Measurements from ENCODE around the gene PSME1. TPM values are rescaled to one million over a fixed set of nuclear protein-coding genes. Genes with fewer than 3 reads are reported as not detected.

The PSME1 gene
- total and polyA plus RNA-seq, 2 of the 13 experiments (the other 11 are each of a cell fraction or from before 2014, with no cell fraction given), result 159 to 608 TPM

GRCh38 chr14:24160850-24161804 is 25.1 kb downstream of the PSME1 start, which contains the start of gene IRF9 (continued):
- TF ChIP-seq, protein P1, sequence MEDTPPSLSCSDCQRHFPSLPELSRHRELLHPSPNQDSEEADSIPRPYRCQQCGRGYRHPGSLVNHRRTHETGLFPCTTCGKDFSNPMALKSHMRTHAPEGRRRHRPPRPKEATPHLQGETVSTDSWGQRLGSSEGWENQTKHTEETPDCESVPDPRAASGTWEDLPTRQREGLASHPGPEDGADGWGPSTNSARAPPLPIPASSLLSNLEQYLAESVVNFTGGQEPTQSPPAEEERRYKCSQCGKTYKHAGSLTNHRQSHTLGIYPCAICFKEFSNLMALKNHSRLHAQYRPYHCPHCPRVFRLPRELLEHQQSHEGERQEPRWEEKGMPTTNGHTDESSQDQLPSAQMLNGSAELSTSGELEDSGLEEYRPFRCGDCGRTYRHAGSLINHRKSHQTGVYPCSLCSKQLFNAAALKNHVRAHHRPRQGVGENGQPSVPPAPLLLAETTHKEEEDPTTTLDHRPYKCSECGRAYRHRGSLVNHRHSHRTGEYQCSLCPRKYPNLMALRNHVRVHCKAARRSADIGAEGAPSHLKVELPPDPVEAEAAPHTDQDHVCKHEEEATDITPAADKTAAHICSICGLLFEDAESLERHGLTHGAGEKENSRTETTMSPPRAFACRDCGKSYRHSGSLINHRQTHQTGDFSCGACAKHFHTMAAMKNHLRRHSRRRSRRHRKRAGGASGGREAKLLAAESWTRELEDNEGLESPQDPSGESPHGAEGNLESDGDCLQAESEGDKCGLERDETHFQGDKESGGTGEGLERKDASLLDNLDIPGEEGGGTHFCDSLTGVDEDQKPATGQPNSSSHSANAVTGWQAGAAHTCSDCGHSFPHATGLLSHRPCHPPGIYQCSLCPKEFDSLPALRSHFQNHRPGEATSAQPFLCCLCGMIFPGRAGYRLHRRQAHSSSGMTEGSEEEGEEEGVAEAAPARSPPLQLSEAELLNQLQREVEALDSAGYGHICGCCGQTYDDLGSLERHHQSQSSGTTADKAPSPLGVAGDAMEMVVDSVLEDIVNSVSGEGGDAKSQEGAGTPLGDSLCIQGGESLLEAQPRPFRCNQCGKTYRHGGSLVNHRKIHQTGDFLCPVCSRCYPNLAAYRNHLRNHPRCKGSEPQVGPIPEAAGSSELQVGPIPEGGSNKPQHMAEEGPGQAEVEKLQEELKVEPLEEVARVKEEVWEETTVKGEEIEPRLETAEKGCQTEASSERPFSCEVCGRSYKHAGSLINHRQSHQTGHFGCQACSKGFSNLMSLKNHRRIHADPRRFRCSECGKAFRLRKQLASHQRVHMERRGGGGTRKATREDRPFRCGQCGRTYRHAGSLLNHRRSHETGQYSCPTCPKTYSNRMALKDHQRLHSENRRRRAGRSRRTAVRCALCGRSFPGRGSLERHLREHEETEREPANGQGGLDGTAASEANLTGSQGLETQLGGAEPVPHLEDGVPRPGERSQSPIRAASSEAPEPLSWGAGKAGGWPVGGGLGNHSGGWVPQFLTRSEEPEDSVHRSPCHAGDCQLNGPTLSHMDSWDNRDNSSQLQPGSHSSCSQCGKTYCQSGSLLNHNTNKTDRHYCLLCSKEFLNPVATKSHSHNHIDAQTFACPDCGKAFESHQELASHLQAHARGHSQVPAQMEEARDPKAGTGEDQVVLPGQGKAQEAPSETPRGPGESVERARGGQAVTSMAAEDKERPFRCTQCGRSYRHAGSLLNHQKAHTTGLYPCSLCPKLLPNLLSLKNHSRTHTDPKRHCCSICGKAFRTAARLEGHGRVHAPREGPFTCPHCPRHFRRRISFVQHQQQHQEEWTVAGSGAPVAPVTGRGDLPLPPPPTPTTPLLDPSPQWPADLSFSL (CRISPR knock-in tag; IDR thresholded peaks at IDR 0.05), result no peak
- no peak for TF ChIP-seq ZNF841 (CRISPR knock-in tag; IDR thresholded peaks at IDR 0.05; ENCODE audit: borderline replicate concordance)
- TF ChIP-seq ZNF124 (CRISPR knock-in tag; IDR thresholded peaks at IDR 0.05), result peak; percentile 97
- TF ChIP-seq, protein P2, sequence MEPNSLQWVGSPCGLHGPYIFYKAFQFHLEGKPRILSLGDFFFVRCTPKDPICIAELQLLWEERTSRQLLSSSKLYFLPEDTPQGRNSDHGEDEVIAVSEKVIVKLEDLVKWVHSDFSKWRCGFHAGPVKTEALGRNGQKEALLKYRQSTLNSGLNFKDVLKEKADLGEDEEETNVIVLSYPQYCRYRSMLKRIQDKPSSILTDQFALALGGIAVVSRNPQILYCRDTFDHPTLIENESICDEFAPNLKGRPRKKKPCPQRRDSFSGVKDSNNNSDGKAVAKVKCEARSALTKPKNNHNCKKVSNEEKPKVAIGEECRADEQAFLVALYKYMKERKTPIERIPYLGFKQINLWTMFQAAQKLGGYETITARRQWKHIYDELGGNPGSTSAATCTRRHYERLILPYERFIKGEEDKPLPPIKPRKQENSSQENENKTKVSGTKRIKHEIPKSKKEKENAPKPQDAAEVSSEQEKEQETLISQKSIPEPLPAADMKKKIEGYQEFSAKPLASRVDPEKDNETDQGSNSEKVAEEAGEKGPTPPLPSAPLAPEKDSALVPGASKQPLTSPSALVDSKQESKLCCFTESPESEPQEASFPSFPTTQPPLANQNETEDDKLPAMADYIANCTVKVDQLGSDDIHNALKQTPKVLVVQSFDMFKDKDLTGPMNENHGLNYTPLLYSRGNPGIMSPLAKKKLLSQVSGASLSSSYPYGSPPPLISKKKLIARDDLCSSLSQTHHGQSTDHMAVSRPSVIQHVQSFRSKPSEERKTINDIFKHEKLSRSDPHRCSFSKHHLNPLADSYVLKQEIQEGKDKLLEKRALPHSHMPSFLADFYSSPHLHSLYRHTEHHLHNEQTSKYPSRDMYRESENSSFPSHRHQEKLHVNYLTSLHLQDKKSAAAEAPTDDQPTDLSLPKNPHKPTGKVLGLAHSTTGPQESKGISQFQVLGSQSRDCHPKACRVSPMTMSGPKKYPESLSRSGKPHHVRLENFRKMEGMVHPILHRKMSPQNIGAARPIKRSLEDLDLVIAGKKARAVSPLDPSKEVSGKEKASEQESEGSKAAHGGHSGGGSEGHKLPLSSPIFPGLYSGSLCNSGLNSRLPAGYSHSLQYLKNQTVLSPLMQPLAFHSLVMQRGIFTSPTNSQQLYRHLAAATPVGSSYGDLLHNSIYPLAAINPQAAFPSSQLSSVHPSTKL (CRISPR knock-in tag; IDR thresholded peaks at IDR 0.05), result peak; percentile 94
- peak in 1 of 2 experiments; percentile 76; a peak in 2 of 4 replicates for TF ChIP-seq REST (IDR thresholded peaks at IDR 0.05; ENCODE audit: borderline replicate concordance in 1 of 2, low read depth in 1 of 2, low read length in 2 of 2)
- peak; percentile 100 for TF ChIP-seq SMAD3 (CRISPR knock-in tag; IDR thresholded peaks at IDR 0.05)
- no peak; the same call in 1 of the 2 replicates for TF ChIP-seq PAWR (CRISPR knock-in tag; IDR thresholded peaks at IDR 0.05; ENCODE audit: borderline replicate concordance)
- peak; percentile 23; the same call in 1 of the 2 replicates for TF ChIP-seq ZNF362 (CRISPR knock-in tag; IDR thresholded peaks at IDR 0.05; ENCODE audit: borderline replicate concordance)
- peak; percentile 47; the same call in 1 of the 2 replicates for TF ChIP-seq MTA1 (CRISPR knock-in tag; IDR thresholded peaks at IDR 0.05; ENCODE audit: borderline replicate concordance)
- no peak for TF ChIP-seq KAT2B (IDR thresholded peaks at IDR 0.05; ENCODE audit: borderline replicate concordance, low read depth, low read length)
- peak; percentile 84; the same call in 1 of the 2 replicates for TF ChIP-seq ZNF292 (CRISPR knock-in tag; IDR thresholded peaks at IDR 0.05; ENCODE audit: borderline replicate concordance, low read depth)

All from HepG2 (cell line).